HepG2 (cell line): ENCODE data around the gene DOK7. TPM values are rescaled to one million over a fixed set of nuclear protein-coding genes. Genes with fewer than 3 reads are reported as not detected.

Source experiments
- FOXK1 ChIP-seq: sonication (generic); formaldehyde crosslinking; IDR thresholded peaks from 2 replicates; pipeline ENCODE4 v1.4.0; 2020; ENCODE audit warnings: low read depth, missing genetic modification reagents, borderline replicate concordance
- HMG20A ChIP-seq: IDR thresholded peaks from 2 replicates; pipeline ENCODE4 v1.6.1; 2016; ENCODE audit warnings: borderline replicate concordance
- HOXA7 ChIP-seq: sonication (generic); formaldehyde crosslinking; IDR thresholded peaks from 2 replicates; pipeline ENCODE4 v1.8.1; 2022; ENCODE audit warnings: mild to moderate bottlenecking, missing genetic modification reagents, moderate library complexity
- IRX3 ChIP-seq: sonication (generic); formaldehyde crosslinking; IDR thresholded peaks from 2 replicates; pipeline ENCODE4 v1.8.1; 2023; ENCODE audit warnings: mild to moderate bottlenecking, low read depth, missing genetic modification reagents, borderline replicate concordance
- KMT2A ChIP-seq: sonication (generic); formaldehyde crosslinking; IDR thresholded peaks from 2 replicates; pipeline ENCODE4 v1.4.0; 2020; ENCODE audit warnings: missing genetic modification reagents
- MBNL3 ChIP-seq: fragments of 250-450 bp; sonication (Bioruptor Pico); conservative IDR thresholded peaks from 2 replicates; pipeline ENCODE4 v1.8.0; 2022; ENCODE audit warnings: mild to moderate bottlenecking, inconsistent platforms
- MTERF4 ChIP-seq: sonication (generic); formaldehyde crosslinking; IDR thresholded peaks from 2 replicates; pipeline ENCODE4 v1.8.0; 2023; ENCODE audit warnings: mild to moderate bottlenecking, missing genetic modification reagents
- NCOR1 ChIP-seq: fragments of 200-600 bp; sonication (generic); IDR thresholded peaks from 2 replicates; pipeline ENCODE4 v1.7.0; 2017; ENCODE audit warnings: antibody characterized with exemption, low read length, borderline replicate concordance
- NFRKB ChIP-seq: fragments of 450-650 bp; IDR thresholded peaks from 2 replicates; pipeline ENCODE4 v1.6.1; 2017
- NR2F2 ChIP-seq: IDR thresholded peaks from 2 replicates; pipeline ENCODE4 v1.6.1; 2012; ENCODE audit warnings: low read depth, inconsistent platforms, borderline replicate concordance
- SALL2 ChIP-seq: sonication (generic); formaldehyde crosslinking; IDR thresholded peaks from 2 replicates; pipeline ENCODE4 v1.8.1; 2023; ENCODE audit warnings: mild to moderate bottlenecking, missing genetic modification reagents, inconsistent platforms
- TFDP2 ChIP-seq: sonication (generic); formaldehyde crosslinking; IDR thresholded peaks from 2 replicates; pipeline ENCODE4 v1.4.0; 2020; ENCODE audit warnings: missing genetic modification reagents
- U2AF1 ChIP-seq: fragments of 200-400 bp; formaldehyde crosslinking; optimal IDR thresholded peaks from 2 replicates; pipeline ENCODE3; 2017; ENCODE audit warnings: mild to moderate bottlenecking, low read depth, low read length
- ZNF546 ChIP-seq: sonication (generic); formaldehyde crosslinking; conservative IDR thresholded peaks from 2 replicates; pipeline ENCODE4 v1.8.1; 2023; ENCODE audit warnings: mild to moderate bottlenecking, missing genetic modification reagents
- ZNF547 ChIP-seq: sonication (generic); formaldehyde crosslinking; IDR thresholded peaks from 2 replicates; pipeline ENCODE4 v1.5.1; 2020; ENCODE audit warnings: mild to moderate bottlenecking, missing genetic modification reagents
- ZNF552 ChIP-seq: sonication (generic); formaldehyde crosslinking; IDR thresholded peaks from 2 replicates; pipeline ENCODE4 v1.9.0; 2022; ENCODE audit warnings: missing genetic modification reagents, mild to moderate bottlenecking, borderline replicate concordance
- ZNF672 ChIP-seq: sonication (generic); formaldehyde crosslinking; IDR thresholded peaks from 2 replicates; pipeline ENCODE4 v1.8.1; 2022; ENCODE audit warnings: missing genetic modification reagents
- ZNF773 ChIP-seq: sonication (generic); formaldehyde crosslinking; IDR thresholded peaks from 2 replicates; pipeline ENCODE4 v1.4.0; 2020; ENCODE audit warnings: missing genetic modification reagents, borderline replicate concordance
- ZSCAN20 ChIP-seq: sonication (generic); formaldehyde crosslinking; IDR thresholded peaks from 2 replicates; pipeline ENCODE4 v1.4.0; 2020; ENCODE audit warnings: missing genetic modification reagents, mild to moderate bottlenecking, borderline replicate concordance
- polyA plus RNA-seq, 8 experiments: library from polyadenylated mRNA; depleted of rRNA in 3 of 8; stranded (reverse) in 7 of 8; unstranded in 1 of 8; fragments of >200 nt; fragmentation: Illumina TruSeq in 4 of 8; extraction: Trizol in 4 of 8; gene quantifications; 2 replicates each; pipeline versions ENCODE4 v1.2.1 to v1.2.3, GENCODE V29; 2011 to 2016; ENCODE audit warnings: low read depth in 4 of 8, missing spikeins in 1 of 8, mixed read lengths in 1 of 8; ENCODE audit not compliant: insufficient read depth in 1 of 8
- total RNA-seq, 5 experiments: library from RNA; depleted of rRNA; stranded (reverse); fragments of >200 nt; fragmentation: Illumina TruSeq; extraction: Trizol; gene quantifications; 2 replicates each; pipeline ENCODE4 v1.2.3, GENCODE V29; 2016; ENCODE audit warnings: low read depth in 1 of 5
- TF ChIP-seq, protein P1 (sequence below): sonication (generic); formaldehyde crosslinking; IDR thresholded peaks from 2 replicates; pipeline ENCODE4 v1.4.0; 2020; ENCODE audit warnings: missing genetic modification reagents
- TF ChIP-seq, protein P2 (sequence below): sonication (generic); formaldehyde crosslinking; IDR thresholded peaks from 2 replicates; pipeline ENCODE4 v1.5.0; 2020; ENCODE audit warnings: mild to moderate bottlenecking, missing genetic modification reagents

DOK7 gene
- total and polyA plus RNA-seq, 2 of the 13 experiments (the other 11 are each of a cell fraction or from before 2014, with no cell fraction given): 0.03 to 0.07 TPM

GRCh38 chr4:3441501-3442459 lies 21.3 kb upstream of the DOK7 start, which contains the start of gene HGFAC (continued):
- TF ChIP-seq KMT2A (no peak; the same call in none of the 2 replicates), ZNF547 (CRISPR knock-in tag) (0 out of 2 replicates have a peak, but pooled peaks have one; percentile 50), NFRKB (no peak), HMG20A (CRISPR knock-in tag) (no peak), TFDP2 (CRISPR knock-in tag) (peak; percentile 49; the same call in 1 of the 2 replicates), NCOR1 (no peak), ZNF546 (CRISPR knock-in tag) (no peak), ZNF672 (CRISPR knock-in tag) (no peak), SALL2 (CRISPR knock-in tag) (0 out of 2 replicates have a peak, but pooled peaks have one; percentile 38), ZNF773 (CRISPR knock-in tag) (no peak), MBNL3 (CRISPR knock-in tag) (no peak), MTERF4 (CRISPR knock-in tag) (no peak), HOXA7 (CRISPR knock-in tag) (no peak), NR2F2 (no peak), ZSCAN20 (CRISPR knock-in tag) (no peak), U2AF1 (no peak), FOXK1 (CRISPR knock-in tag) (no peak), IRX3 (CRISPR knock-in tag) (0 out of 2 replicates have a peak, but pooled peaks have one; percentile 80), ZNF552 (CRISPR knock-in tag) (peak; percentile 36; the same call in 1 of the 2 replicates)
- TF ChIP-seq, protein P1, sequence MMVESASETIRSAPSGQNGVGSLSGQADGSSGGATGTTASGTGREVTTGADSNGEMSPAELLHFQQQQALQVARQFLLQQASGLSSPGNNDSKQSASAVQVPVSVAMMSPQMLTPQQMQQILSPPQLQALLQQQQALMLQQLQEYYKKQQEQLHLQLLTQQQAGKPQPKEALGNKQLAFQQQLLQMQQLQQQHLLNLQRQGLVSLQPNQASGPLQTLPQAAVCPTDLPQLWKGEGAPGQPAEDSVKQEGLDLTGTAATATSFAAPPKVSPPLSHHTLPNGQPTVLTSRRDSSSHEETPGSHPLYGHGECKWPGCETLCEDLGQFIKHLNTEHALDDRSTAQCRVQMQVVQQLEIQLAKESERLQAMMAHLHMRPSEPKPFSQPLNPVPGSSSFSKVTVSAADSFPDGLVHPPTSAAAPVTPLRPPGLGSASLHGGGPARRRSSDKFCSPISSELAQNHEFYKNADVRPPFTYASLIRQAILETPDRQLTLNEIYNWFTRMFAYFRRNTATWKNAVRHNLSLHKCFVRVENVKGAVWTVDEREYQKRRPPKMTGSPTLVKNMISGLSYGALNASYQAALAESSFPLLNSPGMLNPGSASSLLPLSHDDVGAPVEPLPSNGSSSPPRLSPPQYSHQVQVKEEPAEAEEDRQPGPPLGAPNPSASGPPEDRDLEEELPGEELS: no peak
- TF ChIP-seq, protein P2, sequence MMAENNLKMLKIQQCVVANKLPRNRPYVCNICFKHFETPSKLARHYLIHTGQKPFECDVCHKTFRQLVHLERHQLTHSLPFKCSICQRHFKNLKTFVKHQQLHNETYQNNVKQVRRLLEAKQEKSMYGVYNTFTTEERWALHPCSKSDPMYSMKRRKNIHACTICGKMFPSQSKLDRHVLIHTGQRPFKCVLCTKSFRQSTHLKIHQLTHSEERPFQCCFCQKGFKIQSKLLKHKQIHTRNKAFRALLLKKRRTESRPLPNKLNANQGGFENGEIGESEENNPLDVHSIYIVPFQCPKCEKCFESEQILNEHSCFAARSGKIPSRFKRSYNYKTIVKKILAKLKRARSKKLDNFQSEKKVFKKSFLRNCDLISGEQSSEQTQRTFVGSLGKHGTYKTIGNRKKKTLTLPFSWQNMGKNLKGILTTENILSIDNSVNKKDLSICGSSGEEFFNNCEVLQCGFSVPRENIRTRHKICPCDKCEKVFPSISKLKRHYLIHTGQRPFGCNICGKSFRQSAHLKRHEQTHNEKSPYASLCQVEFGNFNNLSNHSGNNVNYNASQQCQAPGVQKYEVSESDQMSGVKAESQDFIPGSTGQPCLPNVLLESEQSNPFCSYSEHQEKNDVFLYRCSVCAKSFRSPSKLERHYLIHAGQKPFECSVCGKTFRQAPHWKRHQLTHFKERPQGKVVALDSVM (CRISPR knock-in tag): peak; percentile 62
